ENCODE results near the gene SOX4.
A peak's percentile ranks its signal among the peaks of the same experiment; 100 is the strongest.

Gene SOX4

DNA sequence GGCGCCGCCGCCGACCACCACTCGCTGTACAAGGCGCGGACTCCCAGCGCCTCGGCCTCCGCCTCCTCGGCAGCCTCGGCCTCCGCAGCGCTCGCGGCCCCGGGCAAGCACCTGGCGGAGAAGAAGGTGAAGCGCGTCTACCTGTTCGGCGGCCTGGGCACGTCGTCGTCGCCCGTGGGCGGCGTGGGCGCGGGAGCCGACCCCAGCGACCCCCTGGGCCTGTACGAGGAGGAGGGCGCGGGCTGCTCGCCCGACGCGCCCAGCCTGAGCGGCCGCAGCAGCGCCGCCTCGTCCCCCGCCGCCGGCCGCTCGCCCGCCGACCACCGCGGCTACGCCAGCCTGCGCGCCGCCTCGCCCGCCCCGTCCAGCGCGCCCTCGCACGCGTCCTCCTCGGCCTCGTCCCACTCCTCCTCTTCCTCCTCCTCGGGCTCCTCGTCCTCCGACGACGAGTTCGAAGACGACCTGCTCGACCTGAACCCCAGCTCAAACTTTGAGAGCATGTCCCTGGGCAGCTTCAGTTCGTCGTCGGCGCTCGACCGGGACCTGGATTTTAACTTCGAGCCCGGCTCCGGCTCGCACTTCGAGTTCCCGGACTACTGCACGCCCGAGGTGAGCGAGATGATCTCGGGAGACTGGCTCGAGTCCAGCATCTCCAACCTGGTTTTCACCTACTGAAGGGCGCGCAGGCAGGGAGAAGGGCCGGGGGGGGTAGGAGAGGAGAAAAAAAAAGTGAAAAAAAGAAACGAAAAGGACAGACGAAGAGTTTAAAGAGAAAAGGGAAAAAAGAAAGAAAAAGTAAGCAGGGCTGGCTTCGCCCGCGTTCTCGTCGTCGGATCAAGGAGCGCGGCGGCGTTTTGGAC, 2.0 kb downstream of the SOX4 start:
- TF ChIP-seq, protein P1, sequence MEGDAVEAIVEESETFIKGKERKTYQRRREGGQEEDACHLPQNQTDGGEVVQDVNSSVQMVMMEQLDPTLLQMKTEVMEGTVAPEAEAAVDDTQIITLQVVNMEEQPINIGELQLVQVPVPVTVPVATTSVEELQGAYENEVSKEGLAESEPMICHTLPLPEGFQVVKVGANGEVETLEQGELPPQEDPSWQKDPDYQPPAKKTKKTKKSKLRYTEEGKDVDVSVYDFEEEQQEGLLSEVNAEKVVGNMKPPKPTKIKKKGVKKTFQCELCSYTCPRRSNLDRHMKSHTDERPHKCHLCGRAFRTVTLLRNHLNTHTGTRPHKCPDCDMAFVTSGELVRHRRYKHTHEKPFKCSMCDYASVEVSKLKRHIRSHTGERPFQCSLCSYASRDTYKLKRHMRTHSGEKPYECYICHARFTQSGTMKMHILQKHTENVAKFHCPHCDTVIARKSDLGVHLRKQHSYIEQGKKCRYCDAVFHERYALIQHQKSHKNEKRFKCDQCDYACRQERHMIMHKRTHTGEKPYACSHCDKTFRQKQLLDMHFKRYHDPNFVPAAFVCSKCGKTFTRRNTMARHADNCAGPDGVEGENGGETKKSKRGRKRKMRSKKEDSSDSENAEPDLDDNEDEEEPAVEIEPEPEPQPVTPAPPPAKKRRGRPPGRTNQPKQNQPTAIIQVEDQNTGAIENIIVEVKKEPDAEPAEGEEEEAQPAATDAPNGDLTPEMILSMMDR (IDR thresholded peaks at IDR 0.05): no peak
- Histone ChIP-seq H3K4me1 (no peaks in the 10 kb centered on the region), H3K4me3 (ENCODE audit: low read depth, low read length) (peak overlapping the region; percentile 72), H3K27me3 (ENCODE audit: control insufficient read depth, insufficient read depth, low read length) (no peaks in the 10 kb centered on the region), H3K79me2 (no peaks in the 10 kb centered on the region), H2AFZ (peak overlapping the region; percentile 99), H3K36me3 (ENCODE audit: control insufficient read depth, insufficient read depth, low read length) (no peaks in the 10 kb centered on the region), H3K27ac (peak overlapping the region; percentile 94), H3K9me3 (ENCODE audit: control insufficient read depth, low read length) (no peaks in the 10 kb centered on the region), H3K9ac (no peak overlapping the region), H3K4me2 (ENCODE audit: low read length) (peak overlapping the region; percentile 98)

DNA sequence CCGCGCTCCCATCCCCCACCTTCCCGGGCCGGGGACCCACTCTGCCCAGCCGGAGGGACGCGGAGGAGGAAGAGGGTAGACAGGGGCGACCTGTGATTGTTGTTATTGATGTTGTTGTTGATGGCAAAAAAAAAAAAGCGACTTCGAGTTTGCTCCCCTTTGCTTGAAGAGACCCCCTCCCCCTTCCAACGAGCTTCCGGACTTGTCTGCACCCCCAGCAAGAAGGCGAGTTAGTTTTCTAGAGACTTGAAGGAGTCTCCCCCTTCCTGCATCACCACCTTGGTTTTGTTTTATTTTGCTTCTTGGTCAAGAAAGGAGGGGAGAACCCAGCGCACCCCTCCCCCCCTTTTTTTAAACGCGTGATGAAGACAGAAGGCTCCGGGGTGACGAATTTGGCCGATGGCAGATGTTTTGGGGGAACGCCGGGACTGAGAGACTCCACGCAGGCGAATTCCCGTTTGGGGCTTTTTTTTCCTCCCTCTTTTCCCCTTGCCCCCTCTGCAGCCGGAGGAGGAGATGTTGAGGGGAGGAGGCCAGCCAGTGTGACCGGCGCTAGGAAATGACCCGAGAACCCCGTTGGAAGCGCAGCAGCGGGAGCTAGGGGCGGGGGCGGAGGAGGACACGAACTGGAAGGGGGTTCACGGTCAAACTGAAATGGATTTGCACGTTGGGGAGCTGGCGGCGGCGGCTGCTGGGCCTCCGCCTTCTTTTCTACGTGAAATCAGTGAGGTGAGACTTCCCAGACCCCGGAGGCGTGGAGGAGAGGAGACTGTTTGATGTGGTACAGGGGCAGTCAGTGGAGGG, 2.8 kb downstream of the SOX4 start:
- no peaks in the 10 kb centered on the region for H3K36me3 ChIP-seq (ENCODE audit: control insufficient read depth, insufficient read depth, low read length)
- no peaks in the 10 kb centered on the region for H3K4me1 ChIP-seq
- H3K9me3 ChIP-seq (ENCODE audit: control insufficient read depth, low read length): no peaks in the 10 kb centered on the region
- peak overlapping the region; percentile 99 for H2AFZ ChIP-seq
- H3K79me2 ChIP-seq: no peaks in the 10 kb centered on the region
- no peaks in the 10 kb centered on the region for H3K27me3 ChIP-seq (ENCODE audit: control insufficient read depth, insufficient read depth, low read length)
- H3K27ac ChIP-seq: peak overlapping the region; percentile 94
- H3K4me2 ChIP-seq (ENCODE audit: low read length): peak overlapping the region; percentile 98
- peak overlapping the region; percentile 72 for H3K4me3 ChIP-seq (ENCODE audit: low read depth, low read length)
- H3K9ac ChIP-seq: peak overlapping the region; percentile 20
- TF ChIP-seq, protein P1 (IDR thresholded peaks at IDR 0.05): no peak

GRCh38 chr6:21596949-21597682, 3.6 kb downstream of the SOX4 start:
- H3K4me1 ChIP-seq: no peaks in the 10 kb centered on the region
- no peaks in the 10 kb centered on the region for H3K27me3 ChIP-seq (ENCODE audit: control insufficient read depth, insufficient read depth, low read length)
- peak overlapping the region; percentile 98 for H3K4me2 ChIP-seq (ENCODE audit: low read length)
- H3K9ac ChIP-seq: no peak overlapping the region
- H3K4me3 ChIP-seq (ENCODE audit: low read depth, low read length): peak overlapping the region; percentile 72
- H3K36me3 ChIP-seq (ENCODE audit: control insufficient read depth, insufficient read depth, low read length): no peaks in the 10 kb centered on the region
- no peaks in the 10 kb centered on the region for H3K9me3 ChIP-seq (ENCODE audit: control insufficient read depth, low read length)
- H3K79me2 ChIP-seq: no peaks in the 10 kb centered on the region
- TF ChIP-seq, protein P1 (IDR thresholded peaks at IDR 0.05): peak; percentile 65
- peak overlapping the region; percentile 94 for H3K27ac ChIP-seq
- peak overlapping the region; percentile 99 for H2AFZ ChIP-seq

- peak overlapping the region; percentile 72 for H3K4me3 ChIP-seq (ENCODE audit: low read depth, low read length)
- H2AFZ ChIP-seq: peak overlapping the region; percentile 67
- no peaks in the 10 kb centered on the region for H3K9me3 ChIP-seq (ENCODE audit: control insufficient read depth, low read length)
- no peaks in the 10 kb centered on the region for H3K36me3 ChIP-seq (ENCODE audit: control insufficient read depth, insufficient read depth, low read length)
- no peaks in the 10 kb centered on the region for H3K79me2 ChIP-seq
- H3K4me1 ChIP-seq: no peaks in the 10 kb centered on the region
- H3K9ac ChIP-seq: no peak overlapping the region
- H3K27ac ChIP-seq: no peak overlapping the region
- H3K27me3 ChIP-seq (ENCODE audit: control insufficient read depth, insufficient read depth, low read length): no peaks in the 10 kb centered on the region
- TF ChIP-seq, protein P1 (IDR thresholded peaks at IDR 0.05): no peak
- H3K4me2 ChIP-seq (ENCODE audit: low read length): peak overlapping the region; percentile 30
These were observed 4.5 kb downstream of the SOX4 start for GRCh38 chr6:21597801-21598673.

Data from parathyroid adenoma (tissue), 2 donors.